GM15510 (cell line): Measurements from ENCODE around the gene NDUFA8.

Experiments
- POLR2A ChIP-seq: IDR thresholded peaks from 3 replicates; pipeline ENCODE4 v1.6.1; 2011; ENCODE audit warnings: borderline replicate concordance; ENCODE audit not compliant: insufficient read length; ENCODE audit errors: extremely low read depth

NDUFA8 gene

DNA sequence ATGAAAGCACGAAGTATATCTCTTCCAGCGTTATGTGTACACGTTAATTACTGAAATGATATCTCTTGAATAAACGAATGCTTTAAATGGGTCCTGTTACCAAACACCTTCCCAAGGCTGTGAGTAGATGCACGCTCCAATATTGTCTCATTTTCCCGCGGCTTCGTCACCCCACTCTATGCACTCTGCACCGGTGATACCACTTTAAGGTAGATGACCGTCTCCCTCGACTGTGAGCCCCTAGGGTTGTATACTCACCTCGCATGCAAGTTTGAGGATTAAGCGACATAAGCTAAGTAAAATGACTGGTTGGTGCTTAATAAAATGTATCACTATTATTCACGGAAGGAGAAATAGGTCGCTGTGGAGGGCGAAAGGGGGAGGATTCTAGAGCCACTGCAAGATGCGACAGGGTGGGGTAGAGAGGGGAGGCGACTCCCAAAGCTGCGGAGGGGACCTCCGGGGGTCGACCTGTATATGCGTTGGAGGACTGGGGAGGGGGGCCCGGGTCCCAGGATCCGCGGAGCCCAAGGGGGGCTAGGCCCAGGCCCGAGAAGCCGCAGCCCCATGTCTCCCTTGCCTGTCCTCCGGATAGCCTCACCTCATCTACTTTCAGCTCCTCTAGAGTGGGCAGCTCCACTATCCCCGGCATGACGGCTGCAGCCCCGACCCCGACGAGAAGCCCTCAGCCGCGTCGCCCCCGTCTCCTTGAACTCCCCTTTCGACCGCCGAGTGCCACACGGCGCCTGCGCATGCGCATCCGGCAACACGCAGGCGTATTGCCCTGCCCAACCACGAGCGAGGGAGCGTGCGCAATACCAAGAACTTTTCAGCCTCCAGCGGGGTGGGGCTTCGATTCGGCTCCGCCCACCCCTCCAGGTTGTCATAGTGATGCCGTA is at the start of gene NDUFA8, which contains the start of gene MORN5:
NDUFA8 (minus strand) TSS at position 754 of the 899 bp plus-strand sequence; CDS start at position 652, 102 bp downstream.
MORN5 (plus strand) TSS at position 883 of the 899 bp plus-strand sequence. CDS start 65 bp downstream, outside the sequence.
- TF ChIP-seq POLR2A: peak; percentile 78

- TF ChIP-seq POLR2A: no peak
Measured at GRCh38 chr9:122207096-122207495, 47.5 kb upstream of the NDUFA8 start.

DNA sequence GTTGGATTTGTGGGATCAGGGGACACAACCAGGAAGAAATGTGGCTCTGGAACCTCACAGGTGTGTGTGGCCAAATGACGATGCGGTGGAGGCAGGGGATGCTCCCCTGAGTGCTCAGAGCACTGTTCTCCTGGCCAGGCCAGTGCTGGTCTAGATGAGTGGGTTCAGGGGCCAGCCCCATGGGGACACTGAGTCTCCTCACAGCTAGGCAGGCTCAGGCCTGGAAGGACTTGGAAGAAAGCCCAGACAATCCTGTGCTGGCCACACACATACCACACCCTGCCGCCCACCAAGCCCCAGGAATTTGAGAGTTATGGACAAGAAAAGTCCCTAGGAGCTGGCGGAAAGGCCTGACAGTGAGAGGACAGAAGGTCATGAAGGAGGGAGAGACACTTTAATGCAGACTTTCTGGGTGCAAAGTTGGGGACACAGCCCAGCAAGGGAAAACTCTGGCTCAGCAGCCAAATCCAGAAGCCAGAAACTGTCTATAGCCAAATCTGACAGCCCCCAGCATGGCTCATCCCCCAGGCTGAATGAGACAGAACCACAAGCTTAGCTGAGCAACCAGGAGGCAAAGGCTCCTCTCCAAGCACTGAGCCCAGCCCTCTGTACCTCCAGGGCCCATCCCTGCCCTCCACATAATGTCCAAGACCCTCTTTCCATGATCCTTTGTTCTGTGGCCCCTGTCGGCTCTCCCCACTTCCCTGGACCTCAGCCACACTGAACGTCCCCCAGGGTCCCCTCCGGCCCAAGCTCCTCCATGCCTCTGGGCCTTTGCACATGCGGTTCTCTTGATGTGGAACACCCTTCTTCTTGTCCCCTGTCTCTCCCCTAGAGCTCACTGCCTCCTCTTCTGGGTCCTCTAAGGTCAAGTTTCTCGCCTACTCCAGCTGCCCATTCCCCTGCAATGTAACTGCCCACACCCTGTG is 46.8 kb upstream of the NDUFA8 start:
- TF ChIP-seq POLR2A: no peak

DNA sequence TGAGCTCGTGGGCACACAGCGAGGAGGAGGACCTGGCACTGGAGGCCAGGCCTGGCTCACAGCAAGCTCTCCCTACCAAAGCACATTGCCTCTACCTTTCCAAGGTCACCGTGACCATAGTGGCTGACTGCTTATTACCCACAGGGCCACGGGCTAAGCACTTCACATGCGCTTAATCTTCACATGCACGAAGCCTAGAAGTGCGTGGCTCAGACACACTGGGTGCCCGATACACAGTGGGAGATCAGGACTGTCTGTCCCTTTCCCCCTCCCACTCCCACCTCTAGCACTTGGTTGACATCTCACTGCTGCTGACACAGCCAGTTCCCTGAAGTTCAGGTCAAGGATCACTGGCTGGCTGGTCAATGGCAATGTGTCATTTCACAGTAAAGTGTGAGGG is 45.6 kb upstream of the NDUFA8 start:
- no peak for TF ChIP-seq POLR2A

DNA sequence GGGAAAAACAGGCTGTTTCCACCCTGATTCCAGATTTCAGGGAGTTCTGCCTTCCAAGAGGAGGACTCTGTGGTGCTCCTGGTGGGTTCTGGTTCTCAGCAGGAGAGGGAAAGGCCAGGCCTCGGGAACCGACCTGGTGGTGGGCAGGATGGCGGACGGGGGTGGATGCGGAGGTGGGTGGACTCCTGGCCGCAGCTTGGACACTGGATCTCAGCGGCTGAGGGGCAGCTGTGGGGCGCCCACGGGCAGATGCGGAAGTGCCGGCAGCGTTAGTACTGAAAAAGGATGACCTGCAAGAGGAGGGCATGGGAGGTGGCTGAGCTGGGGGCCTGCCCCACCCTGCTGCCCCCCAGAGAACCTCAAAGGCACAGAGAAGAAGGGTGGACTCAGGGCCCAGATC is 44.9 kb upstream of the NDUFA8 start:
- TF ChIP-seq POLR2A: no peak

DNA sequence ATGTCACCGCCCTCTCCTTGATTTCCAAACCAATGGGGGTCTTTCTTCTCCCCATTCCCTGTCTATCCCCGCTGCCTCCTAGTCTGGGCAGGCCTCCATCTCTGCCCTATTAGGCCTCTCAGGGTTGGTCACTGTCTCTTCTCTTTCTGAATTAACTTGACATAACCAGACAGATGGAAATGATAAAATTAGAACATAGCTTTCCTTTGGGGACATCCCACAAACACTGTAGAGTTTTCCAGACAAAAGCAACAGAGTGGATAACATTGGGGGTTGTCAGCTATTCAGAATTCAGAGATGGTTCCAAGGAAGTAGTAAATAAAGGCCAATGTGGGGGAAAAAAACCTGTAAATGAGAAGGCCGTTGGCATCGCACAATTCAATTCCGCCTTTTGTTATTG is 44.5 kb upstream of the NDUFA8 start:
- TF ChIP-seq POLR2A: no peak

GRCh38 chr9:122202111-122202510 is 42.5 kb upstream of the NDUFA8 start:
- TF ChIP-seq POLR2A: no peak

DNA sequence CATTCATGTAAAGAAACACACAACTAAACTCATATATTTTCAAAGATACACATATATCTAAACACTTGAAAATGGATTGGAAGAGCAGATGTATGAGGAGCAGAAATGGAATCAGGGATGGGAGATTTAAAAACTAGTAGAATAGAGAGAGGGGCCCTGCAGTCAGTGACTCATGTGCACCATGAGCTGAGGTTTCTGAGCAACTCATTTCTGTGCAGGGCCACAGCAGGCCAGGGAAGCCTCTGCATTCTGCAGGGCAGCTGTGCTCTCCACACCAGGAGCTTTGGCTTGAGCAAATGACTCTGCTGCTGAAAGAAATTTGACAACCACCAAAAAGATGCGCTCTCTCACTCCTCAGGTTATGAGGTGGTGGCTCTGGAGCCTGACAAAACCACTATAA is 42.1 kb upstream of the NDUFA8 start:
- TF ChIP-seq POLR2A: no peak

DNA sequence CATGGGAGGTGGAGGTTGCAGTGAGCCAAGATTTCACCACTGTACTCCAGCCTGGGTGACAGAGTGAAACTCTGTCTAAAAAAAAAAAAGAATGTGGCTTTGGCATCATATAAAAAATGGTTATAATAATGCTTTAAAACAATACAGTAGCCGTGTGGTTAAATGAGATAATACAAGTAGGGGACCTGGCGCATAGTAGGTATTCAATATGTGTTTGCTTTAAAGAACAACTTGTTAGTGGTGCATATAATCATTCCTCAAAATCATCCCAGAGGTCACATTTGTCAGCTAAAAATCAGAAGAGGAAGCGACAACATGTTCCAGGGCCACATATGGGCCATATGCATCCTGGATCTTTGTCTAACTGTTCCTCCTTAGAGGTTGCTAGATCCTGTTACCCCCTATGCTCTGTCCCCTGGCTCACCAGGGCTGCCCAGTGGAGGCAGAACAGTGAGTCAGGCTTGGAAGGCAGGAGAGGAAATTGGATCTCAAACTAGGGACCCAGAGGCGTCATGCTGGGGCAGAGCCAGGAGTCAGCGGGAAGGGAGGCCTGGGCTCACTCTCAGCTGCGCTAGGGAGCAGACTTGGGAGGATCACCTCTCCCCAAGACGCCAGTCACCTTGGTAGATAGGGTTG is 41.5 kb upstream of the NDUFA8 start:
- no peak for TF ChIP-seq POLR2A

DNA sequence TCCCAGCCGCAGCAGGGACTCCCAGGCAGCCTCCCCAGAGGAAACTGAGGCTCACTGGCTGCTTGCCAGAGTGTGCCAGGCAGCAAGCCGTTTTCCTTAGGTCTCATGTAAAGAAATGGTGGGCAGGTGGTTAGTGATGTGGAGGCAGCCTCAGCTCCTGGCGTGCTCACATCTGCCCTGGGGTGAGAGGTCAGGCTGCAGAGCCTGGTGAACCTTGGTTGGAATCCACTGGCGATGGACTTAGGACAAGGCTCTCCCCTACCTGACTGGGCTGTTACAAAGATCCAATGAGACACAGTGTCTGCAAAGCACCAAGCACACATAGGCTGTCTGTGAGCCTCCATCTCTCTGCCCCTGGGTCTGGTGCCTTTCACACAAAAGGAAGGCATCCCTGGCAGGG is 38.3 kb upstream of the NDUFA8 start:
- TF ChIP-seq POLR2A: no peak

DNA sequence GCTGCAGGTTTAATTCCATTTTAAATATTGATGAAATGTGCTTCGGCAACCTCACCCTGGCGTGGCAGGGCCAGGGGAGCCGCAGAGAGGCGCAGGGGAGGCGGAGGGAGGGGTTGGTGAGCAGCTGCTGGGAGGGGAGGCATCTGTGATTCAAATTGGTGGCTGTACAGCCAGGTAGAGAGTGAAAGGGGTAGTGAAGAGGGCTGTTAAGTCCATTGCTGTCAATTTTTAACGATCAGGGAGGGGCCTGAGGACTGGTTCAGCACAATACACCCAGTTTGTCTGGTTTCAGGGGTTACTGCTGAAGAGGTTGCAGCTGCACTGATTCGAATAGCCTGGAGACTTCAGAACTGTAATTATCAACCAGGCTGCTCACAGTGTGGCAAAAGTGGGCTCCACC is 37.8 kb upstream of the NDUFA8 start:
- no peak for TF ChIP-seq POLR2A

GRCh38 chr9:122195875-122196274 is 36.3 kb upstream of the NDUFA8 start:
- no peak for TF ChIP-seq POLR2A

GRCh38 chr9:122193651-122194050 is 34.1 kb upstream of the NDUFA8 start:
- no peak for TF ChIP-seq POLR2A

DNA sequence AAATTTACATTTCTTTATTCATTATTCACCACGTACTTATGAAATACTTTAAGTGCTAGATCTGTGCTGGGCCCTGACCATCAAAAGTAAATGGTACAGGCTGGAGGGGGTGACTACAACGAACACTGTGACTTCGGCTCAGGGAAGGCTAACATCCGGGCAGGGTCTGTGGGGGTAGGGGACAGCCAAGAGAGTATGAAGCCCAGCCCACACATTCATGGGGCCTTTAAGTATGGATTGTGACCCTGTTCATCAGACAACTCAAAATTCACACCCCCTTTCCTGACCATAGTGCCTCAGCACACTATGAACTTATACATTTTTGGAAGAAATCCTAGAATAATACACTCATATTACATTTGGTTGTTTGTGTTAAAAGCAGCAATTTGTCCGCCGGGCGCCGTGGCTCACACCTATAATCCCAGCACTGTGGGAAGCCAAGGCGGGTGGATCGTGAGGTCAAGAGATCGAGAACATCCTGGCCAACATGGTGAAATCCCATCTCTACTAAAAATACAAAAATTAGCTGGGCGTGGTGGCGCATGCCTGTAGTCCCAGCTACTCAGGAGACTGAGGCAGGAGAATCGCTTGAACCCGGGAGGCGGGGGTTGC is 33.4 kb upstream of the NDUFA8 start:
- no peak for TF ChIP-seq POLR2A
